HG03571 (cell line): Measurements from ENCODE around the gene ALOX5AP.

Source experiments
- ATAC-seq: cut with Tn5 transposase; IDR thresholded peaks from one replicate; pipeline ENCODE4 v1.9.1; 2021; ENCODE audit not compliant: unreplicated experiment

ALOX5AP gene

DNA sequence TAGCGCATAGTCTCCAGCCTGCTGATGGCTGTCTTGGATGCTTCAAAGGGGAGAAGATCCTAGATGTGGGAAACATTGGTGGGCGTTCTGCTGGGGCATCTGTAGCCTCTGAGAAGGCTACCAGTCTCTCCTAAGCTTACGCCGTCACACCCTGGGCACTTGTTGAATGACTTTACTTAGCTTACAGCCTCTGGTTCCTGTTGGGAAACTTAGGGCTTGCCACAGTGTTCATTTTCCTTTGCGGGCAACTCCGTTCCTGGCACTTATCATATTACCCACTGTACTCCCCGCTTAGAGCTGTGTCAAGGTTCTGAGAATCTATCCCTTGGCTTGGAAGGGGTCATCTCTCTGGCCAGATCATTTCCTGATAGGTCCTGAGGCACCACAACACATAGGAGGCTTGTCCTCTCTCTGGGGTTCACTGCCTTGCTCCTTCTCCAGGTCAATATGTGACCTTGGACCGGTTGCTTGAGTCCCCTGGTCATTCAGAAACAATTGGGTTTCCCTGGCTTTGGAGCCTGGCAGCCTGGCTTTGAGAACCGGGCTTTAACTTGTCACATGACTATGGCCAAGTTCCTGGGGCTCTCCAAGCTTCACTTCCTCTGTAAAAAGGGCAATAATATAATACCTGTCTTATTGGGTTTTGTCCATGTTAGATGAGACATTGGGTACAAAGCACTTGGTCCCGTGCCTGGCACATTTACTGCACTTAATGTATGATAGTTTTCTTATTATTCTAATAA is 20.5 kb upstream of the ALOX5AP start:
- ATAC-seq = no peak

GRCh38 chr13:30715372-30715756 is 20.0 kb upstream of the ALOX5AP start:
- ATAC-seq = no peak

DNA sequence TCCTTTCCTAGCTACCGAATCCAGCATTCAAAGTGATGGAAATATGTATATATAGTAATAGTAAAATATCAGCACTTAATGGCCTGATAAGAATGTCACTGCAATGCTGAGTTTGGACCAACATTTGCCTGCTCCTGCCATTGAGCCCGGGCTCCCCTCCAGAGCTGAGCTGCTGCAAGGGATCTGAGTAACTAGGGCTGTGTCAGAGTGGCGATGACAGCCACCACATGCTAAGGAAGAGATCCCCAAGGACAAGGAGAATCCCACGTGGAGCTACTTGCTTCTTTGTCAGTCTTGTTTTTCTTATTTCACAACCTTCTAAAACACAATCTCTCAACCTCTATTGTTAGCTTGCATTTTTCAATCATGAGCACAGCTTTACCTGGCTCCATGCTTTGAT is 19.5 kb upstream of the ALOX5AP start:
- ATAC-seq = no peak

GRCh38 chr13:30718661-30719524 is 16.4 kb upstream of the ALOX5AP start:
- ATAC-seq = no peak

- no peak for ATAC-seq
These were observed 15.8 kb upstream of the ALOX5AP start for GRCh38 chr13:30719525-30719914.

DNA sequence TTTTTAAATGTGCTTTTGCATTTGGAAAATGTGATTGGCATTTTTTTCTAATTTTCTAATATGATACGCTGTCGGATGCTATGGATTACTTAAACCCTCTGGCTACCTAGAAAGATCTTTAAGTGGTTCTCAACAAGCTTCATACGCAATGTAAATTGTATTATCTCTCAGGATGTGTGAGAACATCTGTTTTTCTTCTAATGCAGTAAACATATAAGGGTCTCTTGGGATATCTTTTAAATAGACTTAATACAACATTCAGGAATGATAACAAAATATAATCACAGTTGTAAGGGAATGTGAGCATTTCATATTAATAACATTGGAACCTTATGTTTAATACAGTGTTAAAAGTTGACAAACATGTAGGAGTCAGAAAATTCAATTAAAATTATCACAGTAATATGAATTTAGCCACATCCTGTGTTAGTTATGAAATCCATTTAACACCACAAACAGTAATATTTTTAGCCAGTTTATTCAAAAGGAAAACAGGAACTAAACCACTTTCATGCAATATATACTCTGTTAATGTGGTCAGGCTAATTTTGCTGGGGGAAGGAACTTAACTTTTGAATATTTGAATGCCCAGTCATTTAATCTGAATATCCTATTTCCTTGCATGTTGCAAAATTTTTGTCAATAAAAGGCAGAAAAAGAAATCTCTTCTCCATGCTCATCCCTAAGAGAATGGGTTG is 15.0 kb upstream of the ALOX5AP start:
- ATAC-seq = peak; percentile 67

- no peak for ATAC-seq
These were observed 13.4 kb upstream of the ALOX5AP start for GRCh38 chr13:30721936-30722335.

DNA sequence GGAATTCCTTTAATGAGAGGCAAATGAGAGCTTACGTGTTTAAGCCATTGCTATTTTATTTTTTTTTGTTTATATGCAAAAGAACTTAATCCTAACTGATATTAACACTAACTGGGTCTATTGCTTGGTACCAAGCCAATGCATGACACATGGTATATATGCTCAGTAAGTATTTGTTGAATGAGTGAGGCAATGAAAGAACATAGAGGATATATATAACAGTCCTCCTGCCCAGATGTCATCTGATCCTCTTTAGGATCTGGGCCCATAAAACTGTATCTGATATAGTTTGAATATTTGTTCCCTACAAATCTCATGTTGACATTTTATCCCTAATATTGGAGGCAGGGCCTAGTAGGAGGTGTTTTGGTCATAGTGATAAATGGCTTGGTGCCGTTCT is 13.0 kb upstream of the ALOX5AP start:
- ATAC-seq = no peak

DNA sequence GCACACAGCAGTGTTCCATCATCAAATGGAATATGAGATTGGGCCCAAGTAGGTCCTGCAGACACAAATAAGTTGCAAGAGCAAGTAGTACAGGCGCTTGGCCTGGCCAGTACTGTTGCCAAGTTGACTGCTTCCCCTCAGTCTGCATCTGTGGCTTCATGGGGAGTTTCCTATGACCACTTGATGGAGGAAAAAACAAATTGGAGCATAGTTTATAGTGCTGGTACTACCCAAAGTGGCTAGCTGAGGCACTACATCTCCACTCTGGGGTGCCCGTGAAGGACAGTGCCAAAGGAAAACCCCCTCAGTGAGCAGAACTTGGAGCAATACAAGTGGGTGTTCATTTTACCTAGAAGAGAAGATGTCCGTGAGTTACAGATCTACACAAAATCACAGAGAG is 10.6 kb upstream of the ALOX5AP start:
- ATAC-seq = no peak

DNA sequence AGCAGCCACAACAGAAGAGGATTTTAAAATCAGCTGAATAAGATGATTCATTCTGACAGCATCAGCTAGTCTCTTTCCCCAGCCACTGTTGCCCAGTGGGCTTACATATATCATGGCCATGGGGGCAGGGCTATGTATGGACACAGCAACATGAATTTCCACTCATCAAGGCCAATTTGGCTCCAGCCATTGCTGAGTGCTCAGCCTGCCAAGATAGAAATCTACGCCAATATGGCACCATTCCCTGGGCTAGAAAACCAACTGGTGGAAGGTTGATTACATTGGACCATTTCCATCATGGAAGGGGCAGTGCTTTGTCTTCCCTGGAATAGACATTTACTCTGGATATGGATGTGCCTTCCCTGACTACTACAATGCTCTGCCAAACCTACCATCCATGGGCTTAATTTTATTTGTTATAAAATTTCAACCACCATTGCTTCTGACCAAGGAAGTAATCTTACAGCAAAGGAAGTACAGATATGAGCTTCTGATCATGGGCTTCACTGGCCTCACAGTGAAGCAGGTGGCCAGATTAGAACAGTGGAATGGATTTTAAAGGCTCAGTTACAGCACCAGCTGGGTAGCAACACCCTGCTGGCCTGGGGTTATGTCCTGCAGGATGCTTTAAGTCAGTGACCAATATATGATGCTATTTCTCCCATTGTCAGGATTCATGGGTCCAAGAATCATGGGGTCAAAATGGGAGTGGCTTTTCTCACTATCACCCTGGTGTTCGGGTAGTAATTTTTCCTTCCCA is 9.8 kb upstream of the ALOX5AP start:
- no peak for ATAC-seq

GRCh38 chr13:30726192-30726591 is 9.2 kb upstream of the ALOX5AP start:
- no peak for ATAC-seq

GRCh38 chr13:30727491-30728355 is 7.6 kb upstream of the ALOX5AP start:
- ATAC-seq = no peak

DNA sequence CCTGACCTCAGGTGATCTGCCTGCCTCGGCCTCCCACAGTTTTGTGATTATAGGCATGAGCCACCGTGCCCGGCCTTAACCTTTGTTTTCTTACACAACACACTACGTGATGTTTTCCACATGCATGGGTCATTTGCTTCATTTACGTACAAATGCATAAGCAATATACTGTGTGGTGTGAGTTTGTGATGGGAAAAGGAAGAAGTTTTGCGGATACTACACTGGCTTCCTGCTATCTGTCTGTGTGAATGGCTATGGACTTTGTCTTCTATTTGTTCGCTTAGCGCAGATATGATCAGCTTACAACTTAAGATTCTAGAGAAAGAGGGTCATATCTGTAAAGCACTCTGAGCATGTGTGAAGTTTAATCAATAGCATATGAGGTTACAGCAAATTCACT is 5.5 kb upstream of the ALOX5AP start:
- ATAC-seq = no peak

DNA sequence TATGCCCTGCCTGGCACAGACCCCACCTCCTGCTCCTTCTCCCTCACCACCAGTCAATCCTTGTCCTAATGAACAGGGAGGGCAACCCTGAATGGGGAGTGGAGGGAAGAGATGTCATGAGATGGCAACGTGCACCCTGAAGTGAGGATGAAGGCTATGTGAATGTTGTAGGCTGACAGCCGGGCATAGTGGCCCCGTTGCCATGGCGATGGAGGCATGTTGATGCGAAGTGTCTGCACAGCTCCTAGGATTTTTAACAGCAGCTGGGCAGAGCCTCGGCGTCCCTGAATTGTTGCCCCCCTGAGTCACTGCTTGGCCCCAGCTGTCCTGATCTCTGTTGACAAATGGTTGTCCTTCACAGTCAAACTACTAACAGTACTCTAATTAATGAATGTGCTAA is 4.8 kb upstream of the ALOX5AP start:
- ATAC-seq = no peak

GRCh38 chr13:30731361-30732045 is 3.8 kb upstream of the ALOX5AP start:
- ATAC-seq = no peak

- ATAC-seq = no peak
These were observed 3.3 kb upstream of the ALOX5AP start for GRCh38 chr13:30732046-30732390.

DNA sequence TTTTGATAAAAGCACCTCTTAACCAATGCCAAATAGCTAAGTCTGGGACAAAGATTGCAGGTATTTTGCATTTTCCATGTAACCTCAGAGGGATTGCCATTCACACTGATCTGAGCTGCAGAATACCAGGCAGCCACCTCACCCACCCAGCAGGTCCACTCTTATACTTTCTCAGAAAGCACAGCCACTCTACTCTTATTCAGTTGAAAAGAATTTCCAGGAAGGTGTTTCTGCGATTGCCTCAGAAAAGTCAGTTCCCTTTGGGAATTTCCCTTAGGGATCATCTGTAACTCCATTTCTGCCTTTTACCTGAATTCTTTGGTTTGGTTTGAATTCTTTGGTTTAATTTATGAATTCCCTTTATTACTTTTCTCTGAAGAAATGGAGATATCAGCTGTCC is 904 bp upstream of the ALOX5AP start:
- no peak for ATAC-seq

GRCh38 chr13:30735872-30736175 is 481 bp downstream of the ALOX5AP start:
- no peak for ATAC-seq

- ATAC-seq = no peak
These were observed 1.3 kb downstream of the ALOX5AP start for GRCh38 chr13:30736461-30737320.
